ENCODE measurements around the gene KRT28.
A peak's percentile ranks its signal among the peaks of the same experiment; 100 is the strongest.

KRT28 gene, protein sequence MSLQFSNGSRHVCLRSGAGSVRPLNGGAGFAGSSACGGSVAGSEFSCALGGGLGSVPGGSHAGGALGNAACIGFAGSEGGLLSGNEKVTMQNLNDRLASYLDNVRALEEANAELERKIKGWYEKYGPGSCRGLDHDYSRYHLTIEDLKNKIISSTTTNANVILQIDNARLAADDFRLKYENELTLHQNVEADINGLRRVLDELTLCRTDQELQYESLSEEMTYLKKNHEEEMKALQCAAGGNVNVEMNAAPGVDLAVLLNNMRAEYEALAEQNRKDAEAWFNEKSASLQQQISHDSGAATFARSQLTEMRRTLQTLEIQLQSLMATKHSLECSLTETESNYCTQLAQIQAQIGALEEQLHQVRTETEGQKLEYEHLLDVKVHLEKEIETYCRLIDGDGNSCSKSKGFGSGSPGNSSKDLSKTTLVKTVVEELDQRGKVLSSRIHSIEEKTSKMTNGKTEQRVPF

DNA sequence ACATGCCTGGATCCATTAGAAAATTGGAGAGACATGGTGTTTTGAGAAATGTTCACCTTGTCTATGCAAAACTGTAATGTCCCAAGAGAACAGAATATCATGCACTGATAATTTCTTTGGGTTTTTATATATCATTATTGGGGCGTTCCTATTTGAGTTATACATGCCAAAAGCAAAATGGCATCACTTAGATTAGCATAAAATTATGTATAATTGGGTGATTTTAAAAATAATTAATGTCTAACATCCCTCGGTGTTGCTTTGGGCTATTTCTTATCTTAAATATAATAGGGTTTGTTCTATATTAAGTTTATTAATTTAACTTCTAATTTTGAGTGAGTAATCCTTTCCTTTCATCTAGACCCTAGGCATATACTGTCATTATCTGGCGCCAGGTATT, at the start of gene KRT28:
TSS of gene KRT28 (minus strand) at position 101 of the 400 bp plus-strand sequence. CDS start at position 35, 66 bp downstream.
- DNase-seq = no peak

DNA sequence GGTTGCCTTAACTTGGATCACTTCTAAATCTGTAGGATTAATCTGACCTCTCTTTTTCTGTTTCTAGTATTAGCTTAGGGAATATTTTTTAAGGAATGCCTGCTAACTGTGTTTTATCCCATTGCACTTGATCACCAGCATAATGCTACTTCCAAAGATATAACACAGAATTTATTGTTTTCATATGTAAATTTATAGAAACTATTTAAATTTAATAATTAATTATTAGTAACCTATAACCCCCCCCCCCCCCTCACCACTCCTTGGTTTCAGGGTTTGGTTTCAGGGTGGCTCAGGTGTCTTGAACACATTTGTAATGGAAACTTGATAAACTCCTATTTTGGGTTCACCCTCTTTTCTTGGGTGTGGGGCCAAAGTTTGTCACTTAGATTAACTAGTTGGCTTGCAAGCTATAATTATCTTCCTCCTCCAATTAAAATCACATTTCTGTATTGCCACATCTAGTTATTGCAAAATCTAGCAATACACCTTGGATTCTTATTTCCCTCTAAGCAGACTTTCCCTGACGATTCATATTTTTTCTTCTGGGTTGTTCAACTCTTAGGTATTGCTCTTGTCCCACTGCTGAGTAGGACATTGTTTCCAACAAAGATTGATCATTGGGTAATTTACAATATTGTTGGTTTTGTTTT, 49.0 kb upstream of the KRT28 start:
- DNase-seq = no peak

DNA sequence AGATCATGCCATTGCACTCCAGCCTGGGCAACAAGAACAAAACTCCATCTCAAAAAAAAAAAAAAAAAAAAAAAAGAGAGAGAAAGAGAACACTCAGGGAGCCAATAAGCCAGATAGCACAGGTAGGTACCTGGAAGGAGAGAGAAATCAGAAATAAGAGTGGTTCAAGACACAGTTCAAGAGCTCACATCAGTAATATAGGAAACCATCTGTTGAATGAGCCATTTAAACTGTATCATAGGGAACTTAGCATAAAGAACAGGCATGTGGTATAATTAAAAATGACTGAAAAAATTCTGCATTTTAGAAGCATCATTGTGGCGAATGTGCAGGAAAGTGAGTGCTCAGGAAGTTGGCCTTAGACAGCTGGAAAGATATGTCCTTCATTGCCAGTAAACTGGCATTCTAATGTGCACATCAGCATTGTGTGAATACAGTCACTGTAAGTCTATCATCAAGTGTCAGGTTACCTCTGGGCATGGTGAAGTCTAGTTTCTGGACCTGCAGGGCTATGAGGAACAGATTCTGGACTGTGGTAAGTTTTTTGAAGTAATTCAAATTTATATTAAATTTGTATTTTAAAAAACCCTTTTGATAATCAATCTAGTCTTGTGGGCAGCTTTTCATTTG, 46.9 kb upstream of the KRT28 start:
- DNase-seq = no peak

DNA sequence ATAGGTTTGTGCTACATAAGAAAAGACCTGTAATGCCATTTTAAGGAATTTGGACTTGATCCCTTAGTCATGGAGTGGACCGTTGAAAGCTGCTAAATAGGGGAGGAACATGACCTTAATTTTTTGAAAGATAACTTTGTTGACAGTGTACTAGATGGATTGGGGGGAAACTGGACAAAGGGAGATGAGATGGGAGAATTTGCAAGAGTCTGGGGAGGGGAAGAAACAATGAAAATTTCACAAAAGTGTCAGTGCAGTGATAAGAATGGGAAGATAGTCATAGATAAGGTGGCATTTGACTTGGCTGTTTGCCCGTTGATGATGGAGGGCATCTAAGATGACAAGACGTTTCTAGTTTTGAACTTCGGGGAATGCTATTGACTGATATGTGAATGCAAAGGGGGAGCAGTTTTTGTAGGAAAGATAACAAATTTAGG, 44.9 kb upstream of the KRT28 start:
- DNase-seq = no peak

DNA sequence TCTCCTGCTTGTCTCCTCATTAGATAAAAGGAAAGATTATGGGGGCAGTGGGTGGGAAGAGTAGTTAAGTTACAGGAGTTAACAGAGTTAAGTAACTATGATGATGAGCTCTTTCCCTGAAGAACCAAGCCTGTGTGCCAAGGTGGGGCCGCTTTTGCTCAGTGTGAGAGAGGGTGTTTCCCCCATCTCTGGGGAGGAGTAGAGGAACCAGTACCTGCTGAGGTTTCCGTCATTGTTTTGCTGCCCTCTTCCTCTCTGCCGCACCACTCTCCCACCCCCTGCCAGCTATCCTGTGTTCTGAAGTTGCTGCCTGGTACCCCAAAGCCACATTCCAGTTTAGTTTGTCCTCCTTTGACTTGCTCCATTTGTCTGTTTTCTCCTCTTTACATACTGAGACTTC, 43.5 kb upstream of the KRT28 start:
- no peak for DNase-seq

DNA sequence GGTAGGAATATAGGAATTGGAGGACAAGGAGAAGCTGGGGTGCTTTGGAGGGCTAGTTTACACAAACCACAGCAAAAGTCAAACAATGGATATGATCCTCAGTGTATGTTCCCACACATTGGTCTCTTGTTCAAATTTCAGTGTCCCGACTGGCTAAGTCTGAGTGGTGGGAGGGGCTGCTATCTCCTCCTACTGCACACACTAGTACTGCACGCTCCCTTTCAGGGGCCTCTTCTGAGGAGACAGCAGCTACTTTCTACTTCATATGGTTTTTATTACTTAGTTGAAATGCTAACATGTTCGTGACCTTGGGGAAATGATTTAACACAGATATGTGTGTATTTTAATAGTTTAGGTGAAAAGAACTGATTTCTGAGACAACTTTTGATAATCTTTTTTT, 41.5 kb upstream of the KRT28 start:
- no peak for DNase-seq

DNA sequence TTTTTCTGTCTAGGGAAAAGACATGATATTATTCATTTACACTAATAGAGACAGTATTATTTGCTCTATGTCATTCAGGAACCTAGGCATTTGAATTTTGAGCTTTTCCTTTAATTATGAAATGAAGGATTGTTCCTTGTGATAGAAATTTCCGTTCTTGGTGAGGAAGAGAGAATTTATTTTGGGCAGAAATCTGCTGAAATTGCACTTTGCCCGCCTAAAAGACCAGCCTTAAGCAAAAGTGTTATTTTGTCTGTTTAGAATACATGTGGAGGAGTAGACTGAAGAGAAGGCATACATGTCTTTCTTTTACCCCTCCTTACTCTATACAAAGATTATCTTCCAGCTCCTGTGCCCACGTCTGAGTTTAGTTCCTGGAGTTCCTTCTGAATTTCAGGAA, 39.4 kb upstream of the KRT28 start:
- no peak for DNase-seq

DNA sequence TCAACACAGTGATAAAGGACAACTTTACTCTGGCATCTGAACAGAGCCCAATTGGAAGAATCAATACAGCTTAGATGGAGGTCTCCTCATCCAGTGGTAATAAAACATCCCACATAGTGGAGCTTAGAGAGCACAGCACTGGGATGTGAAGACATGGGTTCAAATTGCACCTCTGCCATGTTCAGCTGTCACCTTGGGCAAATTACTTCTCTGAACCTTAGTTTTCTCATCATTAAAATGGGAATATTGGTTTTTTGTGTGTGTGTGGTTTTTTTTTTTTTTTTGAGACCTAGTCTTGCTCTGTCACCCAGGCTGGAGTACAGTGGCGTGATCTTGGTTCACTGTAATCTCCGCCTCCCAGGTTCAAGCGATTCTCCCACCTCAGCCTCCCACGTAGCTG, 36.3 kb upstream of the KRT28 start:
- DNase-seq = no peak

DNA sequence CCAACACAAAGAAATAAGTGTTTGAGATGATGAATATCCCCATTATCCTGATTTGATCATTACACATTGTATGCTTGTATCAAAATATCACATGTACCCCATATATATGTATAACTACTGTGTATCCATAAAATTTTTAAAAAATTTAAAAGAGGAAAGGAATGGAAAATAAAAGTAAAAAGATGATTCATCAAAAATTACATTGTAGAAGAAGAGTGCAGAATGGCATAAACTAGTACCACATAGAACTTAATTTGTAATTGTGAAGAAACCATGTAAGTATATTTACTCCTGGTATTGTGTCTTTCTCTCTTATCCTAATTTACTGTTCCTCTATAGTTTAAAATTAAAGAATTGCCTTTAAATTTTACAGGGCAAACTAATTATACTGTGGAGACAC, 34.1 kb upstream of the KRT28 start:
- DNase-seq = no peak

DNA sequence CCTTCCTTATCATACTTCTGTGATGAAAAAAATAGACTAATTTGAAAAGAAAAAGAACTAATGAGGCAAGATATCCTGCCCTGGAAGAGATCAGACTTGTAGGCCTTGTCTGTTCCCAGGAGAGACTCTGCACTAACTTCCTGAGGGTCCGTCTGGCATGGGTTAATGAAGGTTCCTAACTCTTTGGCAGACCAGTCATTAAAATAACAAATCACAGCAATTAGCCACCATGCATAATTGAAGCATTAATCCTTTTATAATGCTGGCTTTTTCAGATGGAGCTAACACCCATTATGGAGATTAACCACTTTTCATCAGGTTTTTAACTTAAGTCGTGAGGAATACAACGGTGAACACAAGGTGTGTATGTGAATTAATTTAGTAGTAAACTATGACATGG, 33.1 kb upstream of the KRT28 start:
- no peak for DNase-seq

DNA sequence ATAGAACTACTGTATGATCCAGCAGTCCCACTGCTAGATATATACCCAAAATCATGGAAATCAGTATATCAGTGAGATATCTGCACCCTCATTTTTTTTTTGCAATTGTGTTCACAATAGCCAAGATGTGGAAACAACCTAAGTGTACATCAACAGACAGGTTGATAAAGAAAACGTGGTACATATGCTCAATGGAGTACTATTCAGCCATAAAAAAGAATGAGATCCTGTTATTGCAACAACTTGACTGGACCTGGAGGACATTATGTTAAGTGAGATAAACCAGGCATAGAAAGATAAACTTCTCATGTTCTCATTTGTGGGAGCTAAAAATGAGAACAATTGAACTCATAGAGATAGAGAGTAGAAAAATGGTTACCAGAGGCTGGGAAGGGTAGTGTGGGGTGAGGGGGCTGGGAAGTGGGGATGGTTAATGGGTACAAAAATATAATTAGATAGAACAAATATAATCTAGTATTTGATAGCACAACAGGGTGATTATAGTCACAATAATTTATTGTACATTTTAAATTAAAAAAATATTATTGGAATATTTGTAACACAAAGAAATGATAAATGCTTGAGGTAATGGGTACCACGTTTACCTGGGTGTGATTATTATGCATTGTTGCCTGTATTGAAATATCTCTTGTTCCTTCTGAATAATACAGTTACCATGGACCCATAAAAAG, 30.5 kb upstream of the KRT28 start:
- DNase-seq = no peak

DNA sequence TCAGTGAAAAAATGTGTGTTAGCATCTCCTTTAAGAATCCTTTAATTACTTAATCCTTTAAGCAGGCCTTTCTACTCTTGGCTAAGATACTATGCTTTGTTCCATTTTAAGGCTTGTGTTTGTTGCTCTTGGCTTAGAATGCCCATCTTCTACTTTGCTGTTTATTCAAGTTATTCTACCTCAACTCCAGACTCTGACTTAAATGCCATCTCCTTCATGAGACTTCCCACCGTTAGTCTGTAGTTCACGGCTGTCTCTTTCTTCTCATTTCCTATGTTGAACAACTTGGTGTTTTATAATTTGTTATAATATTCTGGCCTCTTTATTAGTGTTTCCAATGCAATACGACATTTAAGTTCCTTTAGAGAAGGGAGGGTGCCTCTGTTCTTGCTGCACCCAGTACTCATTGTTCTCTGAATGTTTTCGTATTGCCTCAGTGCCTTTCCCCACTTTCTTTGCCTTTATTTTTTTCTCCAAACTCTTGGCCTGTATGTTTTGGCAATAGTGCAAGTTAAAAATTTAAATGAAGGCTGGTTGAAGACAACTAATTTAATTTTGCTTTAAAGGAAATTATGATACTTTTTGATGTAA, 28.8 kb upstream of the KRT28 start:
- no peak for DNase-seq

DNA sequence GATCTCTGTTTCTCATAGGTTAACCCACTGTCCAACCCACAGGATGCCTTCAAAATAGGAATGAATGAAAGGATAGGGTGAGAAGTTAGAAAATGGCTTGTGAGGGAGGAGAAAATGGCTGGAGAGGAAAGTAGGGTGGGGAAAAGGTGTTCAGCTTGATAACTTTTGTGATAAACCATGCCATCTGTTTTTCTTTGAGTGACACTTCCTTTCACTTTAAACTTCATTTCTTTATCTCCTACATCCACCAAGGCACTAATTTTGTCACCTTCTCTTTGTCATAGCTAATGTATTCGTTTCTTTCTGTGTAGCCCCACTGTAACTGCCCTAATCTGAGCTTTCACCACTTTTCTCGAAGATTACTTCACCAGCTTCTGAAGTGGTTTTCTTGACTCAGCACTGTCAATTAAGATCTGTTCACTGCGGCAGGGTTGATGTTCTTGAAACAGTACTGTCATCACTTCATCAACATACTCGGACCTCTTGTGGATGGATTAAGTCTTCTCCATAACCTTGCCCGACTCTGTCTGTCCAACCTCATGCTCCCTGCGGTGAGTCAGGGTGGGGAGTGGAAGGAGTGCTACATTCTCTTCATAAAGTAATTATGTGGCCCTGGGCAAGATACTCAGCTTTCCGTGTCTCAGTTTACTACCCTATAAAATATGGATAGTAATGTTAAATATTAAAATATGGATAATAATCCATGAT, 28.1 kb upstream of the KRT28 start:
- peak; percentile 36 for DNase-seq

DNA sequence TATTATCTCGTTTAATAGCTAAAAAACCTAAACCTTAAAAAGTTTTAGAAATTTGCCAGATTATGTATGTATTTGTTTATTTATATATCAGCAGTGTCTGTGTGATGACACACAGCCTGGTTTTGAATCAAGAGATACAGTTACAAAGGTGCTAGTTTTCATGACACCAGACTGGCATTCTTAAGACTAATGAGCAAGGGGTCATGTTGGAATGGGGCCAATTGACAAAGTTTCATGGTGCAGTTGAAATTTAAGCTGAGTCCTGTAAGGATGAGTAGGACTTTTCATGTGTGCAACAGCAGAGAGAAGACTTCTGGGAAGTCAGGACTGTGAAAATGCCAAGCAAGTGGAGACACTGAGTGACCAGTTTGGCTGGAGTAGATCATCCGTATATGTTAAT, 25.8 kb upstream of the KRT28 start:
- DNase-seq = no peak

DNA sequence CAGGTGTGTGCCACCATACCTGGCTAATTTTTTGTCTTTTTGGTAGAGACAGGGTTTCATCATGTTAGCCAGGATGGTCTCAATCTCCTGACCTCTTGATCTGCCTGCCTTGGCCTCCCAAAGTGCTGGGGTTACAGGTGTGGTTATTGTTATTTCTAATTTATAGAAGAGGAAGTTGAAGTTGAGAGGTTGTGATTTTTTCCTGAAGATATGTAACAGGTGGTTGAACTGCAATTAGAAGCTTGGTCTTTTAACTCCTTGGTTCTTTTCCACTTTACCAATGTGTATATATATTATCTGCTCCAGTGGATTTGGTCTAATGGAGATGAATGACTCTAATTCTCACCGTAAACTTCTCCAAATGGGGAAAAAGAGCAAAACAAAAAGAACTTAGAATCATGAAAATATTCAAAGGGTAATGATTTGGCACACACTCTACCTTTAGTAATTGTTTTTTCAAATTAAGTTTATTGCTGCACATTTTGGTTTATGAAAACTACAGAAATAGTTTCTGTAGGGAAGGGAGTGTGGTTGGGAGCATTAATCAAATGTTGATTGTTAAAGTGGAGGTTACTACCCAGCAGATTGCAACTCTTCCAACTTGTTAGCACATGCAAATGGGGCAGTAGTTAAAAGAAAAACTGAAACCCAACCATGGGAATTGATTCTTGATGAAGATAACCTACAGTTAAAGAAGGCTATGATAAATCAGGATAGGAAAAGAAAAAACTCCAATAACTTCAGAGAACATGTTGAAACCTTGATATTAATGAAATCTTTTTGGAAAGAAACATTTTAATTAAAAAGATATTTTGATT, 24.5 kb upstream of the KRT28 start:
- no peak for DNase-seq

DNA sequence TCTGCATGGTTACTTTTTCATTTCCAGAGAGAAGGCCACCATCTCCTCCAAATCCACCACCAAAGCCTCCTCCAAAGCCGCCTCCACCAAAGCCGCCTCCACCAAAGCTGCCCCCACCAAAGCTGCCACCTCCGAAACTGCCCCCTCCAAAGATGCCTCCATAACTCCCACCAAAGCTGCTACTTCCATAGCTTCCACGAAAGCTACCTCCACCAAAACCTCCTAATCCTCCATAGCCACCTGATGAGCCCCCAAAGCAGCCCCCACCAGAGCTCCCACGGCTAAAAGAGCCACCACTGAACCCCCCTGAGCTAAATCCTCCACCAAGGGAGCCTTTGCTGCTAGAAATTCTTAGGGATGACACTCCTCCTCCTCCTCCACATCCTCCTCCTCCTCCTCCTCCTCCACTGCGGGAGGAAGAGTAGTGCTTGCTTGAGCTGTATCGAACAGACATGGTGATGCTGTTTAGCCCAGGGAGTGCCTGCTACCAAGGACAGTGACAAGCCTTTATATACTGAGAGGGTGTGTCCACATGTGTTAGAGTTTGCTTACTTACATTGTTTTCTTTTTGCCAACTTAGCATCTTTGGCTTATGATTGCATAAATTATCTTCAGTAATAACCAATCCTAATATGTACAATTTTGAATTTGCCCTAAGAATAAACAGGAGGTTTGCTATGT, 22.5 kb upstream of the KRT28 start, which contains the start of gene KRT10:
TSS of gene KRT10 (minus strand) at position 483 of the 681 bp plus-strand sequence. CDS start at position 454, 29 bp downstream.
- no peak for DNase-seq

DNA sequence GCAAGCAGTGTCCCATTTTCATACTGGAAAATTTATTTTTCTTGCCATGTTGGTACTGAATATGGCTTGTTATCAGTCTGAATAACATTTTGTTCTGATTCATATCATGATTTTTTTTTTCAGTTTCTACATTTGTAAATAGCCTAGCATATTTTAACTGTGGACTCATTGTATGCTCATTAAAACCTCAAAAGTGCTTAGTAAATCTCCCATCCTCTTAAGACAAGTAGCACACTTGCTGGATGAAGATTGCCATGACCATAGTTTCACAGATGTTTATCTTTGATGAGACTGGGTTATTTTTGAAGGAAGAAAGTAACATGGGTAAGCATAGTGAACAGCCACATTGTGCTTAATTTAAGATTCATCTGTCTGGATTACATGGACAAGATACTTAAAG, 21.8 kb upstream of the KRT28 start:
- no peak for DNase-seq

DNA sequence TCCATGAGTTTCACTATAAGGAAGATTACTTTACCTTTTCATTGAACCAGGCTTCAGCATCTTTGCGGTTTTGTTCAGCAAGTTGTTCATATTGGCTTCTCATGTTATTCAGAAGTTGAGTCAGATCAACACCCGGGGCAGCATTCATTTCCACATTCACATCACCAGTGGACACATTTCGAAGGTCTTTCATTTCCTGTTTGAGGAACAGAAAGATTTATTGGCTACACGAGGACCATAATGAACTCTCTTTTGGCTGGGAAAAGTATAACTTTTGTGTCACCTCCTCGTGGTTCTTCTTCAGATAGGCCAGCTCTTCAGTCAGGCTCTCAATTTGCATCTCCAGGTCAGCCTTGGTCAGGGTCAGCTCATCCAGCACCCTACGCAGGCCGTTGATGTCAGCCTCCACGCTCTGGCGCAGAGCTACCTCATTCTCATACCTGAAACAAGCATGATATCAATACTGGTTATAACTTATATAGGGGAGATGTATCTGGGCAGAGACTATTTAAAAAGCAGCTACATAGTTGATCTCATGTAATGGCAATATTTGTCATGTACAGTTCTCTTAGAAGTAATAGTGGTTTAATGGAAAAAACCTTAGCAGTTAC, 20.6 kb upstream of the KRT28 start:
- peak; percentile 60 for DNase-seq

DNA sequence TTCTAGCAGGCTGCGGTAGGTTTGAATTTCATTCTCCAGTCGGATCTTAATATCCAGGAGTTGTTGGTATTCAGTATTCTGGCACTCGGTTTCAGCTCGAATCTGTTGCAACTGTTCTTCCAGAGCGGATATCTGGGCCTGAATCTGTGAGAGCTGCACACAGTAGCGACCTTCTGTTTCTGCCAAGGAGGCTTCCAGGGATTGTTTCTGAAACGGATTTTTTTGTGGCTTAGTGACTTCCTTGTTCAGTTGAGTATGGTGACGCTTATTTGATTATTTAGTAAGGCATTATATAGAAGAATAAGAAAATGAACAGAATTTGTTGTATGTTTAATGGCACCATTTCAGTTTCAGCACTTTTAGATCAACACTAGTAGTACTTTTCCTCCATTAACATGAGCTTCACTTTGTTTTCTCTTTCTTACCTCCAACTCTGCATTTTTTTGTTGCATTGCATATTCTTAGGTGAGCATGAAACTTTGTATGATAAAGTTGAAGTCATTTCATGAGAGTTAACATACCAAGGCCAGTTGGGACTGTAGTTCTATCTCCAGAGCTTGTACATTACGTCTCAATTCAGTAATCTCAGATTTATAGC, 19.9 kb upstream of the KRT28 start:
- no peak for DNase-seq

Data from activated CD4-positive, alpha-beta T cell treated with anti-CD3 and anti-CD28 coated beads, Interleukin-2, amount 50 U/mL, for 16 hours (primary cell).